Ishikawa (cell line): ENCODE results near the gene TPR.

ENCODE experiments used
- TF ChIP-seq, protein P1 (sequence below): IDR thresholded peaks from 2 replicates; pipeline ENCODE4 v1.6.1; 2012
- TF ChIP-seq, protein P2 (sequence below): IDR thresholded peaks from 2 replicates; pipeline ENCODE4 v1.6.1; 2012; ENCODE audit warnings: low read depth, mild to moderate bottlenecking

DNA sequence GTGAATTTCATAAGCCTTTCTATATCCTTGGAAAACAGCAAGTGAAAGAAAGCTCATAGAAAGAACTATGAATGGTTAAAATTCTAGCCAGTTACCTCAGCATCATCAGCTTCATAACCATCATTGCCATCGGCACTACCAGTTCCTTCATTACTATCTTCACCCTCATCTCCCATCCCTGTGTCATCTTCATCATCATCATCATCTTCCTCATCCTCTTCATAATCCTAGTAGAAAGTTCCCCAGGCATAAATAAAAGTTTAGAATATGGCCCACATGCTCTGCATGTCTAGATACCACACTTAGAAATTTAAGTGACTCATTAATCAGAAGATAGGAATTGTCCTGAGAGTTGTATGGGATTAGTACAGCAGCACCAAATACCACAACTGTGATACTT is 49.0 kb downstream of the TPR start:
- TF ChIP-seq, protein P1, sequence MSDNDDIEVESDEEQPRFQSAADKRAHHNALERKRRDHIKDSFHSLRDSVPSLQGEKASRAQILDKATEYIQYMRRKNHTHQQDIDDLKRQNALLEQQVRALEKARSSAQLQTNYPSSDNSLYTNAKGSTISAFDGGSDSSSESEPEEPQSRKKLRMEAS: no peak
- TF ChIP-seq, protein P2, sequence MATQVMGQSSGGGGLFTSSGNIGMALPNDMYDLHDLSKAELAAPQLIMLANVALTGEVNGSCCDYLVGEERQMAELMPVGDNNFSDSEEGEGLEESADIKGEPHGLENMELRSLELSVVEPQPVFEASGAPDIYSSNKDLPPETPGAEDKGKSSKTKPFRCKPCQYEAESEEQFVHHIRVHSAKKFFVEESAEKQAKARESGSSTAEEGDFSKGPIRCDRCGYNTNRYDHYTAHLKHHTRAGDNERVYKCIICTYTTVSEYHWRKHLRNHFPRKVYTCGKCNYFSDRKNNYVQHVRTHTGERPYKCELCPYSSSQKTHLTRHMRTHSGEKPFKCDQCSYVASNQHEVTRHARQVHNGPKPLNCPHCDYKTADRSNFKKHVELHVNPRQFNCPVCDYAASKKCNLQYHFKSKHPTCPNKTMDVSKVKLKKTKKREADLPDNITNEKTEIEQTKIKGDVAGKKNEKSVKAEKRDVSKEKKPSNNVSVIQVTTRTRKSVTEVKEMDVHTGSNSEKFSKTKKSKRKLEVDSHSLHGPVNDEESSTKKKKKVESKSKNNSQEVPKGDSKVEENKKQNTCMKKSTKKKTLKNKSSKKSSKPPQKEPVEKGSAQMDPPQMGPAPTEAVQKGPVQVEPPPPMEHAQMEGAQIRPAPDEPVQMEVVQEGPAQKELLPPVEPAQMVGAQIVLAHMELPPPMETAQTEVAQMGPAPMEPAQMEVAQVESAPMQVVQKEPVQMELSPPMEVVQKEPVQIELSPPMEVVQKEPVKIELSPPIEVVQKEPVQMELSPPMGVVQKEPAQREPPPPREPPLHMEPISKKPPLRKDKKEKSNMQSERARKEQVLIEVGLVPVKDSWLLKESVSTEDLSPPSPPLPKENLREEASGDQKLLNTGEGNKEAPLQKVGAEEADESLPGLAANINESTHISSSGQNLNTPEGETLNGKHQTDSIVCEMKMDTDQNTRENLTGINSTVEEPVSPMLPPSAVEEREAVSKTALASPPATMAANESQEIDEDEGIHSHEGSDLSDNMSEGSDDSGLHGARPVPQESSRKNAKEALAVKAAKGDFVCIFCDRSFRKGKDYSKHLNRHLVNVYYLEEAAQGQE: no peak
